Heart left ventricle (tissue), 13 donors: ENCODE results near the gene SGO2.

Source experiments
- CTCF ChIP-seq, 12 donors: fragments of 200-600 bp; sonication (generic) in 4 of 12; IDR thresholded peaks; one replicate each; pipeline versions ENCODE4 v1.5.0 to v1.8.0; 2018 to 2022; ENCODE audit warnings: antibody characterized with exemption in 12 of 12, mild to moderate bottlenecking in 5 of 12
- POLR2A ChIP-seq, 2 donors: fragments of 450-650 bp; IDR thresholded peaks; one replicate each; pipeline ENCODE4 v1.6.1; 2017; ENCODE audit warnings: antibody characterized with exemption in 2 of 2, mild to moderate bottlenecking in 2 of 2, moderate library complexity in 2 of 2
- donor health status: ischemic (EF 13 %, LVEDD 7.1; RV severe dilation, severe dysfunction).
- donor health status: DM: no; HTN: yes; CAD: no.
- donor health status: DM: no; HTN: no; CAD: no.
- donor health status: ischemic (EF 25% LVEDD 6.9; RV normal size, moderate dysfunction).
- donor health status: ischemic (EF 25% LVEDD 5.7; RV mildly dilated, moderate dysfunction).
- donor health status: ischemic (EF 35%, LVEDD 5.7; RV mildly dilated, moderate dysfunction).
- donor health status: nonischemic (EF 11% LVEDD 7.7; RV severe dilation, severe dysfunction).
- donor health status: DM: yes; HTN: yes; CAD: no.
- donor health status: PGD.
- donor health status: ischemic (EF 29% LVEDD 5.4; RV normal size, mild dysfunction).
- donor health status: nonischemic (EF 23%, LVEDD 6.1; RV moderate dilation, normal function).

- TF ChIP-seq CTCF (IDR thresholded peaks at IDR 0.05) (no peak), POLR2A (IDR thresholded peaks at IDR 0.05) (no peak)
Observed at GRCh38 chr2:200613692-200614091, 87.7 kb downstream of the SGO2 start.
